CD4-positive, alpha-beta T cell treated with Interleukin-17A for 1 hour (primary cell): ENCODE measurements around the gene STAP1.
"Not testable (repeated sequence)": the region's sequence is repeated elsewhere in the genome, so short reads cannot be mapped to it uniquely, and the experiment has no call there.

Experiments
- DNase-seq: peaks from one replicate; pipeline ENCODE4 v3.0.0-alpha.2; 2020

Gene STAP1

DNA sequence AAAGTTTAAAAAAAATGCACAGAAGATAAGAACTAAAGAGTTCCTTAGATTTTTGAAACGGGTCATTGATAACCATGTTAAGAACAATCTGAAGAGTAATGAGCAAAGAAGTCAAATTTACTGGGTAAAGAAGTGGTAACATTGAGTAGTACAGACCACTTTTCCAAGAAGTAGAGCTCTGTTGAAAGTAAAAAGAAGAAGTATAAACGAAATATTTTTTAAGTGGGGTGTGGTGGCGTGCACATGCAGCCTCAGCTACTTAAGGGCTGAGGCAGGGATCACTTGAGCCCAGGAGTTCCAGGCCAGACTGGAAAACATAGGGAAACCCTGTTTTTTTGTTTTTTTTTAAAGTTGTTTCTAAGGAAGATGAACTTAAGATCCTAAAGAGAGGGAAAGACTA is 74.0 kb downstream of the STAP1 start:
- DNase-seq, result no peak

DNA sequence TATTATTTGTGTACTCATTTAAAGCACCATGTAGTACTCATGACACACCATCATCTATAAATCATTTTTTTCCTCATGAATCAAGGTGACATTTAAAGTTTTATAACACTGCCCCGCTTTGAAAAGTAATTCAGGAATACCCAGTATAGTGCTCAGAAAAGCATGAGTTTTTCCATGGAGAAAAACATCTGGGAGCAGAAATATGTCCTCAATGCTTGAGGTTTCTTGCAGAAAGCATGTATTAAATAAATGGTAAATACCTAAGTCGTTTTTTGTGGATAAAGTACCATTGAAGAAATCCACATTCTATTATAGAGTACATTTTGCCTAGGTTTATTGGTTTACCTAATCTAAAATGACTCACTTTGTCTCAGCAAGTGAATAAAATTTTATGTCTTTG is 76.2 kb downstream of the STAP1 start:
- no peak for DNase-seq

DNA sequence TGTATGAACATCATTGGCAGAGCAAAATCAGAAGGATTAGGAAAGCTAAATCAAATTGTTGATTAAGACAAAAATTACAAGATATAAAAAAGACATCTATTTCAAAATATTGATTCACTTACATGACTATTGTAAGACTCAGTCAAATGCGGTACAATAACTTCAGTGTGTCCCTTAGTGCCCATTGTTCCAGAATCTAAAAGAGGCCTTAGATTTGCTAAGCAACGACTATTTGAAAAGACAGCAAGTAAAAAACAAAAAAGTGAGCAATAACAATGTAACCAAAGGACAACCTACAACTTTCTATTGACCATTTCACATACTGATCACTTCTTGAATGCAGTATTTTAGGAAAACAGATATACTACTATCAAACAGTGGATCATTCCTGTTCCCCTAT is 76.8 kb downstream of the STAP1 start:
- no peak for DNase-seq

DNA sequence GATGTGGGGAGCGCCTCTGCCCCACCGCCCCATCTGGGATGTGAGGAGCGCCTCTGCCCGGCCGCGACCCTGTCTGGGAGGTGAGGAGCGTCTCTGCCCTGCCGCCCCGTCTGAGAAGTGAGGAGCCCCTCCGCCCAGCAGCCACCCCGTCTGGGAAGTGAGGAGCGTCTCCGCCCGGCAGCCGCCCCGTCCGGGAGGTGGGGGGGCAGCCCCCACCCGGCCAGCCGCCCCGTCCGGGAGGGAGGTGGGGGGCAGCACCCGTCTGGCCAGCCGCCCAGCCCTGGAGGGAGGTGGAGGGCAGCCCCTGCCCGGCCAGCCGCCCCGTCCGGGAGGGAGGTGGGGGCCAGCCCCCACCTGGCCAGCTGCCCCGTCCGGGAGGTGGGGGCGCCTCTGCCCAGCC is 78.5 kb downstream of the STAP1 start:
- not testable (repeated sequence) for DNase-seq

DNA sequence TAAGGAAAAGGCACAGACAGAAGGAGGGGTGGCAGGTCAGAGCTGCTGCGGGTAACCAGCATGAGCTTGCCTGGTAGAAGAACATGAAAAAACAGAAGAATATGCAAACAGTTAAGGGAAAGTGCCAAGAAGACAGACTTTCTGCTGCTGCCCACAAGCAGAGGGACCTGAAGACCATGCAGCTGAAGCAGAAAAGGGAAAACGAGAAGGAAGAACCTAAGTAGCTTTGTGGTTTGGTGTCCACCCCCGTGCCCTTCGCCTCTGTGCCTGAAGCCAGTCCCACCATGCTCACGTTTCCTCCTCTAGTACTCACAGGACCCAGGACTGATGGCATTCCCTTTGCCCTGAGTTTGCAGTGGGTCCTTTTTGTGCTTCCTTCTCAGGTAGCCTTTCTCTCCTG is 79.6 kb downstream of the STAP1 start:
- DNase-seq, result no peak

DNA sequence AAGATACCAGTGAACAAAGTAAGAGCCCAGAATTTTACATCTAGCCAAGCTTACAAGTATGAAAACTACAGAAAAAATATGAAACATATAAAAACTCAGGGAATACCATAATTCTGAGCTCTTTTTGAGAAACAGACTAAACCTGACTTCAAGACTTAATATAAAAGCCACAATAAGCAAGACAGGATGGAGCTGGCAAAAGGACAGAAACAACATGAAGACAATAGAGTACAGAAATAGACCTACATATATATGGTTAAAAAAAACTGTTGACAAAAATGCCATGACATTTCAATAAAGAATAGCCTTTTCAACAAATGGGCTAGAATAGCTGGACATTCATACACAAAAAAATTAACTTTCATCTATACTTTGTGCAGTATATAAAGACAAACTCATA is 93.0 kb downstream of the STAP1 start:
- no peak for DNase-seq
